AML-193 (cell line): ENCODE measurements around the gene MBLAC2.

ENCODE experiments used
- DNase-seq, 2 experiments: peaks; one replicate each; lab custom pipeline; 2025; lab: John Stamatoyannopoulos, UW

Gene MBLAC2

DNA sequence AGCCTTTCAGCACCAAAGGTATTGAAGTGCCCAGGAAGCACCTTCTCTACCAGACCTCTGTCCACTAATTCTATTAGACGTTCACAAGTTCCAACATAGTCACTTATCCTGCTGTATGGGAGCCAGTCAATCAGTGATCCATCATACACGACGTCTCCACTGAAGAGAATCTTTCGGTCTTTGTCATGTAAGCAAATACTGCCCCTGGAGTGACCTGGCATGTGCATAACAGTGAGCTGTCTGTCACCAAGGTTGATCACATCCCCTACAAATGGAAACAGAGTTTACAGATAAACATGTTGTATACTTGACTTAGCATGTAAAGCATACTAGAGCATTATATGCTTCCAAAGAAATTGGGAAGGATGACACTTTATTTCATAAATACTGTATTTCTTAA, 13.3 kb downstream of the MBLAC2 start:
- DNase-seq: no peak

- no peak for DNase-seq
Measured at GRCh38 chr5:90446961-90447360, 27.6 kb downstream of the MBLAC2 start.

DNA sequence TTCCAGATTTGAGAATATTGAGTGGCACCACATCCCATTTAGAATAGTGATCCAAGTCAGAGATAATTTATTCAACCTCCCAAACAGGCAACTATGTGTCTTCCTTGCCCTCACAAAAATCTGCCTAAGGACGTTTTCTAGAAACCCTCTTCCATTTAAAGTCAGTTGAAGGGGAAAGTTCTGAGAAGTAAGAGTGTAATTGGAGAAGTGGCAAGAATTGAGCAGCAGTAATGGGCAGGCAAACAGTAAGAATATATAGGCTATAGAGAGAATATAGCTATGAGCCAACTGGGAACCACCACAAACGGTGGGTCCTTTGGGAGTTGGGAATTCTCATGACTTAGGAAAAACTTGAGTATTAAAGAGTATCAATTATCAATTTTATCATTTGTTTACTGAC, 33.9 kb downstream of the MBLAC2 start:
- peak in 1 of 2 experiments; percentile 7 for DNase-seq

DNA sequence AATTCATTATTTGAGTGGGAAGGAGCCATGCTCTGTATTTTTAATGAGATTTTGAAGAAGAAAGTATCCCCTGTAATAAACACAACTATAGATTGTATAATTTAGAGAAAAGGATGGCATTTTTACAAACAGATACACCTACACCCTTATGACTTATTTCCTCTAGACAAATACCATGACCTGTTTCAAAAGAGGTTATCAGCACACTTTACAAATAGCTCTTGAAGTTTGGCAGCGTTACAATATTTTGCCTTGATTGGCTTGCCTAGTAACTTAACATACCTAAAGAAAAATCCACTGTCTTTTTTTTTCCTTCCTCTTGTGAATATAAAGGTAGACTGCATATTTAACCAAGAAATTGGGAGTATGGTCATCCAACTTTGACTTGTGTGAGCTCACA, 36.5 kb downstream of the MBLAC2 start:
- DNase-seq: no peak

GRCh38 chr5:90437663-90438062, 36.9 kb downstream of the MBLAC2 start:
- DNase-seq: no peak

- DNase-seq: peak; percentile 18 to 55
Measured at GRCh38 chr5:90434116-90434714, 40.4 kb downstream of the MBLAC2 start.

DNA sequence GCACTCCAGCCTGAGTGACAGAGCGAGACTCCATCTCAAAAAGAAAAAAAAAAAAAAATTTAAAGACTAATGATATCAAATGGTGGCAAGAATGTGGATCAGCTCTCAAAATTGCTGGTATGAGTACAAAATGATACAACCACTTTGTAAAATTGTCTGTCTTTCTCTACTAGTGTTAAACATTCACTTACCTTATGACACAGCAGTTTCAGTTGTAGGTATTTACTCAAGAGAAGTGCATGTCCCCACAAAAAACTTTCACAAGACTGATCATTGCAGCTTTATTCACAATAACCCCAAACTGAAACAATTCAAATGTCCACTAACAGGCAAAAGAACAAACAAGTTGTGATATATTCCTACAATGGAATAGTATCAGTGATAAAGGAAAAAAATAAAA, 50.3 kb downstream of the MBLAC2 start:
- DNase-seq: no peak

DNA sequence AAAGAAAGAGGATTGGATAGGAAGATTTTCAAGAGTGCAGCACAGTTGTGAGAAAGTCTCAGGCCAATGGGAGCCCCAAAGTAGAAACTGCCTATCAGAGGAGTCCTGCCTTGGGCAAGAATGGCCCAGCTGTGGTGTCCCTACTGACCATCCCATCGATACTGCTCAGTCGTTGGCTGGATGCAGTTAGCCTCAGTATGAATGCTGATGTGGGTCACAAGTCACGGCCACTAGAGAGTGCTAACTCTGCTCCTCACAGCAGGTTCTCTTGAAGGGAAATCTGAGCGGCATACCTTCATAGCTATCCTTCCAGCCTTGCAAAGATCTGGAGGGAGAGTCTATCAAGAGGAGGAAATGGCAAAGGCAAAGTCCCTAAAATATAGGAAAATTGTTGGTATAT, 53.4 kb downstream of the MBLAC2 start:
- DNase-seq: no peak

DNA sequence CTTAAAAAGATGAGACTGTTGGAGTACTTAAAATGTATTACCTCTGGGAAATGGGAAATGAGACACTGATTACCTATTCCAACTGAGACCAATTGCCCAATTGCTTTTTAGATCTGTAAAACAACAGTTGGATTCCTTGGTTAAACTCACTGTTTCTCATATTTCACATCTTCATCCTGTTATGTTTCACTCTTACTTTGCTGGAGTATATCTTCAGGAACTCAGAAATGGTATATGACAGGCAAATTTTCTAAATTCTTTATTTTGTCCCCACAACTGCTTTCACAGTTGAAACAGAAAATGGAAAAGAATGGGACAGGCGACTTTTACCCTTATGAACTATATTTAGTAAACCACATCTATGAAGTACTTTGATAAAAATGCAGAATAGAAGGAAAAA, 56.4 kb downstream of the MBLAC2 start:
- DNase-seq: no peak

DNA sequence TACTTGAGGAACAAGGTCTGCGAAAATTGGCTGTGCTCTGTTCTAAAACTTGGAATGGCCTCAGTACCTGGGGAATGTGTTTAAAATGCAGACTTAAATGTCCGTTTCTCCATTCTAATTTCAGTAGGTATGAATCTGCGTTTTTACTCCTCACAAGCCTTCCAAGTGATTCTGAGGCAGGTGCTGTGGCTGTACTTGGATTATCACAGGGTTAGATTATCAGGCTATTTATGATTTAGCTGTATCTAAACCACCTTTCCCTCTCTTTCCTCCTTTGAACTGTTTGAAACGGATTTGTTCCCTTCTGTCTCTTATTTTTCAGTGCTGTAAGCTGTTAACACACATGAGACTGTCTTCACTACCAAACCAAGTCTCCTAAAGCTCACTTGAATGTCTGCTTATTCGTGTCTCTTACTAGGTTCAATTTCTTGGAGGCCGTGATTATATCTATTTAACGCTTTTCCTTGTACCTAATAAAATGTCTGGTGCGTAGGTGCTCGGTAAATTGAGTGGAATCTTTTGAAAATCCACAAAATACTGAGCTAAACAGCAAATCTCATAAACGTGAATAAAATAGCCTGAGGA, 64.3 kb downstream of the MBLAC2 start:
- DNase-seq: peak in 1 of 2 experiments; percentile 21

GRCh38 chr5:90409318-90410177, 65.0 kb downstream of the MBLAC2 start, which contains the start of gene CETN3:
Gene CETN3, minus strand, starts transcription at chr5:90409756. Its CDS starts 95 bp downstream, at chr5:90409661.
- DNase-seq: peak; percentile 92 to 97

GRCh38 chr5:90408571-90409317, 65.8 kb downstream of the MBLAC2 start:
- DNase-seq: no peak
